ENCODE results near the gene KCTD15. TPM values are rescaled to one million over a fixed set of nuclear protein-coding genes. Genes with fewer than 3 reads are reported as not detected.
A peak's percentile ranks its signal among the peaks of the same experiment; 100 is the strongest.

KCTD15 gene, protein sequence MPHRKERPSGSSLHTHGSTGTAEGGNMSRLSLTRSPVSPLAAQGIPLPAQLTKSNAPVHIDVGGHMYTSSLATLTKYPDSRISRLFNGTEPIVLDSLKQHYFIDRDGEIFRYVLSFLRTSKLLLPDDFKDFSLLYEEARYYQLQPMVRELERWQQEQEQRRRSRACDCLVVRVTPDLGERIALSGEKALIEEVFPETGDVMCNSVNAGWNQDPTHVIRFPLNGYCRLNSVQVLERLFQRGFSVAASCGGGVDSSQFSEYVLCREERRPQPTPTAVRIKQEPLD
- total RNA-seq, result 1.3 TPM
- under 1 TPM in 3 of 4 donors, not detected in 1; 0.28 to 0.88 (median 0.55) TPM for polyA plus RNA-seq

DNA sequence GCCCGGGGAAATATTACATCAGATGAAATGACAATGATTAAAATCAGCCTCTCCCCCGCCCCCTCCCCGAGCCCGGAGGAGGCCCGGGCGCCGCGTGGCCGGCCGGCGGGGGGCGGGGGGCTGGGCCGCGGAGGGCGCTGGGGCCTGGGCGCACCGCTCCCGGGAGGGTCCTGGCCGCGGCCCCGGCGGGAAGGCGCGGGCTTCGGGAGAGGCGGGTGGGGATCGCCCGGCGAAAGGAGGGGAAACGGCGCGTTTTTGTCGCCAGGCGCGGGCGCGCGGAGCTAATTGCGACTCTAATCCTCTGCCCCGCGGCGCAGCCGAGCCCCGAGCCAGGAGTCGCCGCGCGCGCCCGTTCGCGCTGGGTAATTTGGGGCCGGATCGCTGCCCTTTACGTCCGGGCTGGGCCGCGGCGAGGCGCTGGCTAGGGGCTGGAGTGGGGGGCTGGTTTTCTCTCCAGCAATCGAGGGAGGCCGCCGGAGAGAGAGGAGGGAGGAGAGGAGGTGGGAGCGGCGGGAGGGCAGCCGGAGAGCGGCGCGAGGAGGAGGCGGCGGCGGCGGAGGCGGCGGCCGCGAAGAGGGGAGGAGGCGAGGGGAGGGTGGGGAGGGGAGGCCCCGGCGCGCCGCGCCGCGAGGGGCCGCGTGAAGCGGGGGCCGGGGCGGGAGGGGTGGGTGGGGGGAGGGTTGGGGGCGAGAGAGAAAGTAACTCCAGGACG is at the start of gene KCTD15:
TSS of gene KCTD15 (plus strand) at position 707 of the 712 bp plus-strand sequence. CDS start 3,585 bp downstream, outside the sequence.
- no peaks in the 10 kb centered on the region for H3K36me3 Mint-ChIP-seq
- H3K4me1 Mint-ChIP-seq, result peaks cover 0 to 7% (median 4%) of the 10 kb centered on the region in 4 donors
- H3K27me3 Mint-ChIP-seq, result peaks cover 44% of the 10 kb centered on the region
- H3K9me3 Mint-ChIP-seq, result peaks cover 0 to 2% (median 0%) of the 10 kb centered on the region in 7 donors
- Histone ChIP-seq H3K4me3 (ENCODE audit: low read depth, low read length) (no peak within 1 kb of the TSS), H3K36me3 (ENCODE audit: control insufficient read depth, insufficient read depth, low read length) (no peaks in the 10 kb centered on the region), H3K27me3 (ENCODE audit: control insufficient read depth, insufficient read depth, low read length) (peaks cover 21% of the 10 kb centered on the region), H3K4me1 (ENCODE audit: control insufficient read depth, insufficient read depth, low read length, poor library complexity, severe bottlenecking) (peaks cover 13% of the 10 kb centered on the region), H3K9me3 (ENCODE audit: control insufficient read depth in 2 of 2, low read length in 2 of 2) (no peaks in the 10 kb centered on the region), H3K27ac (ENCODE audit: insufficient read depth, low read length, poor library complexity, severe bottlenecking) (no peak within 1 kb of the TSS)
- DNase-seq (no peak), ATAC-seq (ENCODE audit: low read depth in 2 of 2) (no peak)
- no peak within 1 kb of the TSS for H3K27ac Mint-ChIP-seq
- peak within 1 kb of the TSS in 3 of 4 donors; percentile 67 to 83 (median 76) for H3K4me3 Mint-ChIP-seq

DNA sequence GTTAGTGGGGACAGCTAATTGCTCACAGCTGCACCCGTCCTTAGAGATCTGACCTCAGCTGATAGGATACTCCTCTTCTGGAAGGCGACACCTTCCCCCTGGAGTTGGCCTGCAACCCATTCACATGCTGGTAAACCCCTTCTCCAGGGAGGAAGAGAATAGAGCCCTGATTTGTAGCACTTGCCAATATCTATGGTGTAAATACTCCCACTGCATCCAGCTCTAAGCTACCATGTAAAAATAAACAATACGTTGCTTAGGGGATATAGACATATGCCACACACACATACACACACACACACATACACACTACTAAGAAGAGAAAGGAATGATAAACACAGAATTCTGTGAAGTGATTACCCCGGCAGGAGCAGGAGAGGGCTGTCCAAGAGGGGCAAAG is 49.4 kb upstream of the KCTD15 start:
- no peak overlapping the region for H3K4me3 Mint-ChIP-seq

DNA sequence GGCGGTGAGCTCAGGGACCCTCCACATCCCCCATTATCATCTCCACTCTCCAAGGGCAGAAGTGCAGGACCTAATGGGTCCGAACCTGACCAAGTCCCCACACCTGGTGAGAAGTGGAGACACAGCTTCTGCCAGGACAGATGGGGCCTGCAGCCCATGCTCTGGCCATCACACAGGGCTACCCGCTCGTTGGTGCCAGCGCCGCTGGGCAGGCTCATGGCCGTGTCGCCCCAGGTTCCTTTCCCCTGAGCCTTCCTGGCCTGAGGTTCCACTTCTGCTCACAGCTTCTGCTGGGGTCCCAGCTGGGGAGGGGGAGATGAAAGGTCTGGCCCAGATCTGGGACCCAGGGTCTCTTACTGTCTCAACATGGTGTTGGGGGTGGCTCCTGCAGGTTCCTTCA is 48.4 kb upstream of the KCTD15 start:
- no peaks in the 10 kb centered on the region for H3K27me3 ChIP-seq (ENCODE audit: control insufficient read depth, insufficient read depth, low read length)
- ATAC-seq (ENCODE audit: low read depth in 2 of 2) (no peak), DNase-seq (no peak)
- H3K27ac ChIP-seq (ENCODE audit: insufficient read depth, low read length, poor library complexity, severe bottlenecking), result no peak overlapping the region
- no peaks in the 10 kb centered on the region for H3K36me3 ChIP-seq (ENCODE audit: control insufficient read depth, insufficient read depth, low read length)
- no peaks in the 10 kb centered on the region for H3K4me1 Mint-ChIP-seq
- no peaks in the 10 kb centered on the region for H3K27me3 Mint-ChIP-seq
- H3K4me3 ChIP-seq (ENCODE audit: low read depth, low read length), result no peak overlapping the region
- H3K9me3 Mint-ChIP-seq, result peaks cover 0 to 1% (median 0%) of the 10 kb centered on the region in 7 donors
- no peak overlapping the region for H3K4me3 Mint-ChIP-seq
- no peaks in the 10 kb centered on the region for H3K36me3 Mint-ChIP-seq
- H3K27ac Mint-ChIP-seq, result no peak overlapping the region
- H3K4me1 ChIP-seq (ENCODE audit: control insufficient read depth, insufficient read depth, low read length, poor library complexity, severe bottlenecking), result no peaks in the 10 kb centered on the region
- no peaks in the 10 kb centered on the region for H3K9me3 ChIP-seq (ENCODE audit: control insufficient read depth in 2 of 2, low read length in 2 of 2)

More for the DNA sequence above, 49.4 kb upstream of the KCTD15 start:
- Histone ChIP-seq H3K9me3 (ENCODE audit: control insufficient read depth in 2 of 2, low read length in 2 of 2) (no peaks in the 10 kb centered on the region), H3K36me3 (ENCODE audit: control insufficient read depth, insufficient read depth, low read length) (no peaks in the 10 kb centered on the region), H3K27me3 (ENCODE audit: control insufficient read depth, insufficient read depth, low read length) (no peaks in the 10 kb centered on the region), H3K27ac (ENCODE audit: insufficient read depth, low read length, poor library complexity, severe bottlenecking) (no peak overlapping the region), H3K4me1 (ENCODE audit: control insufficient read depth, insufficient read depth, low read length, poor library complexity, severe bottlenecking) (no peaks in the 10 kb centered on the region), H3K4me3 (ENCODE audit: low read depth, low read length) (no peak overlapping the region)
- H3K27ac Mint-ChIP-seq, result no peak overlapping the region
- no peaks in the 10 kb centered on the region for H3K27me3 Mint-ChIP-seq
- ATAC-seq (ENCODE audit: low read depth in 2 of 2), result no peak
- no peaks in the 10 kb centered on the region for H3K36me3 Mint-ChIP-seq
- H3K4me1 Mint-ChIP-seq, result no peaks in the 10 kb centered on the region
- DNase-seq, result no peak
- H3K9me3 Mint-ChIP-seq, result peaks cover 0 to 3% (median 0%) of the 10 kb centered on the region in 7 donors

DNA sequence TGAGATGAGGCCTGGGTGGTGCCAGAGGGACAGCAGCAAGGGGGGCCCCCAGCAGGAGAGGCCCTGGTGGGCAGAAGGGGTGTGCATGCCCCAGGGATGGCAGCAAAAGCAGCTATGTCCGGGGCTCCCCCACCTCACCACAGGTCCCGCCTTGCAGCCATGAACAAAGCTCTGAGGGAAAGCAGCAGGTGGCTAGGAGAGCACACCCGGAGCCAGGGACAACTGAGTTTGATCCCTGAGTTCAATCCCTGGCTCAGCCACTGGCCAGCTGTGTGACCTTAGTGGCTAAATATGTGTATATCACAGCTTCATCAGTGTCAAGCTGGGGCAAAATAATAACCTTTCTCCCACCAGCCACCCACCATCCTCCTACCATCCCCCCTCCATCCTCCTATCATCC is 47.7 kb upstream of the KCTD15 start:
- no peak overlapping the region for H3K4me3 Mint-ChIP-seq
- peaks cover 0 to 1% (median 0%) of the 10 kb centered on the region in 7 donors for H3K9me3 Mint-ChIP-seq
- H3K36me3 ChIP-seq (ENCODE audit: control insufficient read depth, insufficient read depth, low read length), result no peaks in the 10 kb centered on the region
- H3K27ac Mint-ChIP-seq, result no peak overlapping the region
- no peak overlapping the region for H3K27ac ChIP-seq (ENCODE audit: insufficient read depth, low read length, poor library complexity, severe bottlenecking)
- H3K4me1 ChIP-seq (ENCODE audit: control insufficient read depth, insufficient read depth, low read length, poor library complexity, severe bottlenecking), result no peaks in the 10 kb centered on the region
- DNase-seq (no peak), ATAC-seq (ENCODE audit: low read depth in 2 of 2) (no peak)
- H3K4me3 ChIP-seq (ENCODE audit: low read depth, low read length), result no peak overlapping the region
- no peaks in the 10 kb centered on the region for H3K27me3 ChIP-seq (ENCODE audit: control insufficient read depth, insufficient read depth, low read length)
- H3K9me3 ChIP-seq (ENCODE audit: control insufficient read depth in 2 of 2, low read length in 2 of 2), result no peaks in the 10 kb centered on the region
- no peaks in the 10 kb centered on the region for H3K36me3 Mint-ChIP-seq
- no peaks in the 10 kb centered on the region for H3K4me1 Mint-ChIP-seq
- H3K27me3 Mint-ChIP-seq, result no peaks in the 10 kb centered on the region

DNA sequence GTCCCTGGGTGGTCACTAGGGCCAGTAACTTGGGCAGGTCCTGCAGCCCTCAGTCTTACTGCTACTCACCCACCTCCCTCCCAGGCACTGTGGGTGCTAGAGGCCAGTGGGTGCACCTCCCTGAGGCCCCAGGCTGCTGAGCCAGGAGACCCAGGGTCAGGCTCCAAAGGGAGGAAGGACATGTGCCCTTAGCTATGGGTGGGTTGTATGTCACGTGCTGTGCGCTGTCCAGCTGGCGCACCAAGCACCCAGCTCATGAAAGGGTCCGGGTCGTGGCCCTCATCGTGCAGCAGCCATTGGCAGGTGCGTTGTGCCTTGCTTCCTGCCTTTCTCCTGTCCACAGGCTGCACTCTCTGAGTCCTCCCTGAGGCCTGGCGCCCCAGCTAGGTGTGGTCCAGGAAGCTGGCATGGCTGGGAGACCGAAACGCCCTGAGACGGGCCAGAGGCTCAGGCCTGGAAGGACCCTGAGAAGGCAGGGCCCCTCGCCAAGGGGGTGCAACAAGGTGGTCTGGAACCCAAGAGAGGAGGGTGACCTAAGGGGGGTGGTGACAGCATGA is 47.0 kb upstream of the KCTD15 start:
- Mint-ChIP-seq H3K36me3 (no peaks in the 10 kb centered on the region), H3K4me3 (no peak overlapping the region), H3K27ac (no peak overlapping the region), H3K4me1 (no peaks in the 10 kb centered on the region), H3K27me3 (no peaks in the 10 kb centered on the region), H3K9me3 (peaks cover 0 to 1% (median 0%) of the 10 kb centered on the region in 7 donors)
- H3K36me3 ChIP-seq (ENCODE audit: control insufficient read depth, insufficient read depth, low read length), result no peaks in the 10 kb centered on the region
- no peak overlapping the region for H3K27ac ChIP-seq (ENCODE audit: insufficient read depth, low read length, poor library complexity, severe bottlenecking)
- no peak for DNase-seq
- H3K9me3 ChIP-seq (ENCODE audit: control insufficient read depth in 2 of 2, low read length in 2 of 2), result no peaks in the 10 kb centered on the region
- no peak overlapping the region for H3K4me3 ChIP-seq (ENCODE audit: low read depth, low read length)
- ATAC-seq (ENCODE audit: low read depth in 2 of 2), result no peak
- no peaks in the 10 kb centered on the region for H3K27me3 ChIP-seq (ENCODE audit: control insufficient read depth, insufficient read depth, low read length)
- no peaks in the 10 kb centered on the region for H3K4me1 ChIP-seq (ENCODE audit: control insufficient read depth, insufficient read depth, low read length, poor library complexity, severe bottlenecking)

DNA sequence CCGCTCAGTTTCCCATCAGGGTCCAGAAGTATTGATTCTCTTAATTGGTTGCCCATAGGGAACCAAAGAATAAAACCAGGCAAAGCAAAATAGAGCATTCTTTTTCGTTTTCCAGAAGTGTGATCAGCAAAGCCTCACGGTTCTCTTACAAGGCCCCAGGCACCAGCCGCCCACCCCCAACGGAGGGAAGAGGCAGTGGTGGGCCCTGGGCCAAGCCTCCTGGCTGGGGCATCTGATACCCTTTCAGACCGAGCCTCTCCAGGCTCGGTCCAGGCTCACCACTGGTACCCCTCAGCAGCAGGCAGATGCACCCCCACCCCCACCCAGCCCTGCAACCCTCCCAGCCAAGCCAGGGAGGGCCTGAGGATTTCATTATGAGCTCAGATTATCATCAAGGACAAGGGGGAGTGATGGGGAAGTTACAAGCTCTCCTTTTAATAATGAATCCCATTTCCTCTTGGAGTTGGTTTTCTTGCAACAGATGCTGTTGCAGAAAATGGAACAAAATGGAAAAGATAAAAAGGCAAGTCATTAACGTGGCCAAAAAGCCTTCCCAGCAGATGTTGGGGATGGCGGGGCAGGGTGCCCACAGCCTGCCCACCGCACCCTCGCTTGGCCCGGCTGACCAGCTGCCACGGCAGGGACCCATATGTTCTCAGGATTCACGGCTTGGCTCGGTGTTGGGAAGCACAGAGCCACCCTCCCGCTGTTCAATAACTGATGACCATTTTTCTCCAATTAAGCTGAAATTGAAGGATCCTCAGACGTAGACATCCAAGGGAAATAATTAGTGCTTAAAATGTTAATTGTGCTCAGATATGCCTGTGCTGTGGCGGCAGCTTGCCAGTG is 45.9 kb upstream of the KCTD15 start:
- Mint-ChIP-seq H3K27ac (no peak overlapping the region), H3K9me3 (peaks cover 0 to 1% (median 0%) of the 10 kb centered on the region in 7 donors), H3K36me3 (no peaks in the 10 kb centered on the region), H3K4me1 (no peaks in the 10 kb centered on the region), H3K4me3 (no peak overlapping the region), H3K27me3 (no peaks in the 10 kb centered on the region)
- no peak for DNase-seq
- H3K36me3 ChIP-seq (ENCODE audit: control insufficient read depth, insufficient read depth, low read length), result no peaks in the 10 kb centered on the region
- H3K4me1 ChIP-seq (ENCODE audit: control insufficient read depth, insufficient read depth, low read length, poor library complexity, severe bottlenecking), result no peaks in the 10 kb centered on the region
- no peak overlapping the region for H3K27ac ChIP-seq (ENCODE audit: insufficient read depth, low read length, poor library complexity, severe bottlenecking)
- no peaks in the 10 kb centered on the region for H3K27me3 ChIP-seq (ENCODE audit: control insufficient read depth, insufficient read depth, low read length)
- no peaks in the 10 kb centered on the region for H3K9me3 ChIP-seq (ENCODE audit: control insufficient read depth in 2 of 2, low read length in 2 of 2)
- no peak for ATAC-seq (ENCODE audit: low read depth in 2 of 2)
- H3K4me3 ChIP-seq (ENCODE audit: low read depth, low read length), result no peak overlapping the region

DNA sequence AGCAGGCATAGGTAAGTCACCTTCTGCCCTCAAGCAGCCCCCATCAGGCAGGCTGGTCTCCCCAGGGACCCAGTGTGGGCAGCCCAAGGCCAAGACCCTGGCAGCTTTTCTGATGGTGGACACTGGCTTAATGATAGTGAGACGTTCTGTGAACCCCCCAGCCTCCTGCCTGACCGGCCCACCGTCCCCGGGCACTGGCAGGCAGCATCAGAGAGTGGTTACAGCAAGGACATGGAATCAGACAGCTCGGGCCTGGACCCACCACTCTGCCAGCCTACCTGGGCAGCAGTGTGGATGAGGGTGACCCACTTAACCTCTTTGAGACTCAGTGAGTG is 45.3 kb upstream of the KCTD15 start:
- no peak overlapping the region for H3K4me3 Mint-ChIP-seq
- Histone ChIP-seq H3K9me3 (ENCODE audit: control insufficient read depth in 2 of 2, low read length in 2 of 2) (no peaks in the 10 kb centered on the region), H3K4me1 (ENCODE audit: control insufficient read depth, insufficient read depth, low read length, poor library complexity, severe bottlenecking) (no peaks in the 10 kb centered on the region), H3K4me3 (ENCODE audit: low read depth, low read length) (no peak overlapping the region), H3K27me3 (ENCODE audit: control insufficient read depth, insufficient read depth, low read length) (no peaks in the 10 kb centered on the region), H3K36me3 (ENCODE audit: control insufficient read depth, insufficient read depth, low read length) (no peaks in the 10 kb centered on the region), H3K27ac (ENCODE audit: insufficient read depth, low read length, poor library complexity, severe bottlenecking) (no peak overlapping the region)
- no peaks in the 10 kb centered on the region for H3K4me1 Mint-ChIP-seq
- no peak for DNase-seq
- ATAC-seq (ENCODE audit: low read depth in 2 of 2), result no peak
- H3K9me3 Mint-ChIP-seq, result peaks cover 0 to 1% (median 0%) of the 10 kb centered on the region in 7 donors
- no peaks in the 10 kb centered on the region for H3K27me3 Mint-ChIP-seq
- no peak overlapping the region for H3K27ac Mint-ChIP-seq
- H3K36me3 Mint-ChIP-seq, result no peaks in the 10 kb centered on the region

Data from CD4-positive, CD25-positive, alpha-beta regulatory T cell (primary cell).